GM23338 (cell line): ENCODE measurements around the gene NUP98. TPM values are rescaled to one million over a fixed set of nuclear protein-coding genes. Genes with fewer than 3 reads are reported as not detected.

Source experiments
- ATAC-seq: fragments of 200-7000 bp; cut with Tn5 transposase; 3 replicates; pipeline ENCODE4 v1.9.1; 2020
- DNase-seq: peaks from one replicate; pipeline ENCODE4 v3.0.0-alpha.2; 2015; ENCODE audit warnings: low spot score
- H2AFZ ChIP-seq: fragments of 200-600 bp; sonication (generic); 2 replicates; pipeline ENCODE4 v1.8.0; 2016; ENCODE audit warnings: antibody characterized with exemption, mild to moderate bottlenecking, moderate library complexity
- H3F3A ChIP-seq: fragments of 200-600 bp; sonication (generic); replicated peaks from 2 replicates; pipeline ENCODE4 v1.8.0; 2017; ENCODE audit warnings: antibody characterized with exemption, mixed run types, low read depth
- H3K27ac ChIP-seq: fragments of 200-600 bp; sonication (generic); 2 replicates; pipeline ENCODE4 v1.6.1; 2016; ENCODE audit warnings: low read depth
- H3K27me3 ChIP-seq: fragments of 200-600 bp; sonication (generic); 2 replicates; pipeline ENCODE4 v1.8.0; 2016; ENCODE audit warnings: mild to moderate bottlenecking, mixed run types, moderate library complexity; ENCODE audit not compliant: insufficient read depth
- H3K36me3 ChIP-seq: fragments of 200-600 bp; sonication (generic); 2 replicates; pipeline ENCODE4 v1.8.0; 2016; ENCODE audit warnings: mild to moderate bottlenecking; ENCODE audit not compliant: insufficient read depth
- H3K4me1 ChIP-seq: fragments of 200-600 bp; sonication (generic); 2 replicates; pipeline ENCODE4 v1.8.0; 2016; ENCODE audit warnings: mild to moderate bottlenecking, moderate library complexity; ENCODE audit not compliant: insufficient read depth
- H3K4me2 ChIP-seq: fragments of 200-600 bp; sonication (generic); 2 replicates; pipeline ENCODE4 v1.7.1; 2017; ENCODE audit warnings: mixed run types
- H3K4me3 ChIP-seq: fragments of 200-600 bp; sonication (generic); 2 replicates; pipeline ENCODE4 v1.6.1; 2016; ENCODE audit warnings: mixed run types
- H3K79me2 ChIP-seq: fragments of 200-600 bp; sonication (generic); replicated peaks from 2 replicates; pipeline ENCODE4 v1.8.0; 2017; ENCODE audit warnings: mild to moderate bottlenecking; ENCODE audit not compliant: insufficient read depth
- H3K9me2 ChIP-seq: fragments of 200-600 bp; sonication (generic); 2 replicates; pipeline ENCODE4 v1.8.0; 2017; ENCODE audit not compliant: insufficient read depth
- H4K20me1 ChIP-seq: fragments of 200-600 bp; sonication (generic); replicated peaks from 2 replicates; pipeline ENCODE4 v1.8.0; 2017; ENCODE audit warnings: mild to moderate bottlenecking; ENCODE audit not compliant: insufficient read depth
- H3K27ac Mint-ChIP-seq: 2 replicates; pipeline ENCODE4 v1.8.0; 2020; ENCODE audit warnings: inconsistent platforms, mild to moderate bottlenecking, moderate library complexity, mixed read lengths
- H3K27me3 Mint-ChIP-seq: 3 replicates; pipeline ENCODE4 v1.8.0; 2022; ENCODE audit warnings: low read depth, mild to moderate bottlenecking, moderate library complexity, mixed read lengths, inconsistent platforms; ENCODE audit not compliant: insufficient read depth, poor library complexity
- H3K36me3 Mint-ChIP-seq: 3 replicates; pipeline ENCODE4 v1.8.0; 2021; ENCODE audit warnings: low read depth, mild to moderate bottlenecking, inconsistent platforms, moderate library complexity, mixed read lengths
- H3K4me1 Mint-ChIP-seq: 3 replicates; pipeline ENCODE4 v1.8.0; 2020; ENCODE audit warnings: mild to moderate bottlenecking, inconsistent platforms, mixed read lengths
- H3K4me3 Mint-ChIP-seq: 3 replicates; pipeline ENCODE4 v1.8.0; 2021; ENCODE audit warnings: moderate library complexity, mild to moderate bottlenecking, inconsistent platforms, mixed read lengths
- H3K9me3 Mint-ChIP-seq: 3 replicates; pipeline ENCODE4 v1.8.0; 2020; ENCODE audit warnings: moderate library complexity, mild to moderate bottlenecking, inconsistent platforms, mixed read lengths
- CTCF ChIP-seq, 2 experiments: fragments of 200-600 bp in 1 of 2; sonication (generic) in 1 of 2; conservative IDR thresholded peaks; 2 replicates each; pipeline versions ENCODE4 v1.5.1 to v1.6.1; 2016 to 2017; ENCODE audit warnings: antibody characterized with exemption in 2 of 2, low read depth in 2 of 2, mild to moderate bottlenecking in 2 of 2, moderate library complexity in 1 of 2
- EZH2 ChIP-seq: fragments of 200-600 bp; sonication (generic); IDR thresholded peaks from one replicate; pipeline ENCODE4 v1.8.0; 2017; ENCODE audit warnings: antibody characterized with exemption, mild to moderate bottlenecking, low read depth; ENCODE audit not compliant: unreplicated experiment
- EZH2phosphoT487 ChIP-seq: fragments of 200-600 bp; sonication (generic); IDR thresholded peaks from one replicate; pipeline ENCODE4 v1.8.1; 2018; ENCODE audit warnings: antibody characterized with exemption; ENCODE audit not compliant: unreplicated experiment
- ZNF331 ChIP-seq: fragments of 250-450 bp; sonication (Bioruptor Pico); IDR thresholded peaks from 2 replicates; pipeline ENCODE4 v1.5.0; 2020; ENCODE audit warnings: low read depth, mild to moderate bottlenecking, moderate library complexity
- polyA plus RNA-seq: library from polyadenylated mRNA; unstranded; fragments of >200 nt; fragmentation: Nextera tagmentation; extraction: Ambion mirVana; gene quantifications from 2 replicates; pipeline ENCODE4 v1.2.1, GENCODE V29; 2016
- total RNA-seq: library from RNA; depleted of rRNA; stranded (reverse); fragments of >200 nt; shearing (Covaris generic); gene quantifications from 2 replicates; pipeline ENCODE4 v1.2.3, GENCODE V29; 2014
- TF ChIP-seq, protein P1 (sequence below): fragments of 250-450 bp; sonication (Bioruptor Pico); IDR thresholded peaks from 2 replicates; pipeline ENCODE4 v1.5.0; 2020; ENCODE audit warnings: mild to moderate bottlenecking, moderate library complexity

The NUP98 gene
- total and polyA plus RNA-seq, 2 experiments from 2014 or later, result 23.9 to 174 TPM

- TF ChIP-seq, protein P1, sequence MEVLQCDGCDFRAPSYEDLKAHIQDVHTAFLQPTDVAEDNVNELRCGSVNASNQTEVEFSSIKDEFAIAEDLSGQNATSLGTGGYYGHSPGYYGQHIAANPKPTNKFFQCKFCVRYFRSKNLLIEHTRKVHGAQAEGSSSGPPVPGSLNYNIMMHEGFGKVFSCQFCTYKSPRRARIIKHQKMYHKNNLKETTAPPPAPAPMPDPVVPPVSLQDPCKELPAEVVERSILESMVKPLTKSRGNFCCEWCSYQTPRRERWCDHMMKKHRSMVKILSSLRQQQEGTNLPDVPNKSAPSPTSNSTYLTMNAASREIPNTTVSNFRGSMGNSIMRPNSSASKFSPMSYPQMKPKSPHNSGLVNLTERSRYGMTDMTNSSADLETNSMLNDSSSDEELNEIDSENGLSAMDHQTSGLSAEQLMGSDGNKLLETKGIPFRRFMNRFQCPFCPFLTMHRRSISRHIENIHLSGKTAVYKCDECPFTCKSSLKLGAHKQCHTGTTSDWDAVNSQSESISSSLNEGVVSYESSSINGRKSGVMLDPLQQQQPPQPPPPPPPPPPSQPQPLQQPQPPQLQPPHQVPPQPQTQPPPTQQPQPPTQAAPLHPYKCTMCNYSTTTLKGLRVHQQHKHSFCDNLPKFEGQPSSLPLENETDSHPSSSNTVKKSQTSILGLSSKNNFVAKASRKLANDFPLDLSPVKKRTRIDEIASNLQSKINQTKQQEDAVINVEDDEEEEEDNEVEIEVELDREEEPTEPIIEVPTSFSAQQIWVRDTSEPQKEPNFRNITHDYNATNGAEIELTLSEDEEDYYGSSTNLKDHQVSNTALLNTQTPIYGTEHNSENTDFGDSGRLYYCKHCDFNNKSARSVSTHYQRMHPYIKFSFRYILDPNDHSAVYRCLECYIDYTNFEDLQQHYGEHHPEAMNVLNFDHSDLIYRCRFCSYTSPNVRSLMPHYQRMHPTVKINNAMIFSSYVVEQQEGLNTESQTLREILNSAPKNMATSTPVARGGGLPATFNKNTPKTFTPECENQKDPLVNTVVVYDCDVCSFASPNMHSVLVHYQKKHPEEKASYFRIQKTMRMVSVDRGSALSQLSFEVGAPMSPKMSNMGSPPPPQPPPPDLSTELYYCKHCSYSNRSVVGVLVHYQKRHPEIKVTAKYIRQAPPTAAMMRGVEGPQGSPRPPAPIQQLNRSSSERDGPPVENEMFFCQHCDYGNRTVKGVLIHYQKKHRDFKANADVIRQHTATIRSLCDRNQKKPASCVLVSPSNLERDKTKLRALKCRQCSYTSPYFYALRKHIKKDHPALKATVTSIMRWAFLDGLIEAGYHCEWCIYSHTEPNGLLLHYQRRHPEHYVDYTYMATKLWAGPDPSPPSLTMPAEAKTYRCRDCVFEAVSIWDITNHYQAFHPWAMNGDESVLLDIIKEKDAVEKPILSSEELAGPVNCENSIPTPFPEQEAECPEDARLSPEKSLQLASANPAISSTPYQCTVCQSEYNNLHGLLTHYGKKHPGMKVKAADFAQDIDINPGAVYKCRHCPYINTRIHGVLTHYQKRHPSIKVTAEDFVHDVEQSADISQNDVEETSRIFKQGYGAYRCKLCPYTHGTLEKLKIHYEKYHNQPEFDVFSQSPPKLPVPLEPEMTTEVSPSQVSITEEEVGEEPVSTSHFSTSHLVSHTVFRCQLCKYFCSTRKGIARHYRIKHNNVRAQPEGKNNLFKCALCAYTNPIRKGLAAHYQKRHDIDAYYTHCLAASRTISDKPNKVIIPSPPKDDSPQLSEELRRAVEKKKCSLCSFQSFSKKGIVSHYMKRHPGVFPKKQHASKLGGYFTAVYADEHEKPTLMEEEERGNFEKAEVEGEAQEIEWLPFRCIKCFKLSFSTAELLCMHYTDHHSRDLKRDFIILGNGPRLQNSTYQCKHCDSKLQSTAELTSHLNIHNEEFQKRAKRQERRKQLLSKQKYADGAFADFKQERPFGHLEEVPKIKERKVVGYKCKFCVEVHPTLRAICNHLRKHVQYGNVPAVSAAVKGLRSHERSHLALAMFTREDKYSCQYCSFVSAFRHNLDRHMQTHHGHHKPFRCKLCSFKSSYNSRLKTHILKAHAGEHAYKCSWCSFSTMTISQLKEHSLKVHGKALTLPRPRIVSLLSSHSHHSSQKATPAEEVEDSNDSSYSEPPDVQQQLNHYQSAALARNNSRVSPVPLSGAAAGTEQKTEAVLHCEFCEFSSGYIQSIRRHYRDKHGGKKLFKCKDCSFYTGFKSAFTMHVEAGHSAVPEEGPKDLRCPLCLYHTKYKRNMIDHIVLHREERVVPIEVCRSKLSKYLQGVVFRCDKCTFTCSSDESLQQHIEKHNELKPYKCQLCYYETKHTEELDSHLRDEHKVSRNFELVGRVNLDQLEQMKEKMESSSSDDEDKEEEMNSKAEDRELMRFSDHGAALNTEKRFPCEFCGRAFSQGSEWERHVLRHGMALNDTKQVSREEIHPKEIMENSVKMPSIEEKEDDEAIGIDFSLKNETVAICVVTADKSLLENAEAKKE (CRISPR knock-in tag), result no peak
Measured at GRCh38 chr11:3674189-3674588, 123.2 kb downstream of the NUP98 start (continued).

GRCh38 chr11:3671334-3672254 lies 125.8 kb downstream of the NUP98 start, which contains the start of gene CHRNA10:
CHRNA10 (minus strand) TSS chr11:3671384; CDS start chr11:3671312, 72 bp downstream.
- H3K4me3 ChIP-seq, result no peak within 1 kb of the TSS
- no peaks in the 10 kb centered on the region for H3K27me3 ChIP-seq
- peak within 1 kb of the TSS; percentile 27; the same call in 1 of the 2 replicates for H3K27ac Mint-ChIP-seq
- H3K9me2 ChIP-seq, result no peaks in the 10 kb centered on the region
- H3K4me3 Mint-ChIP-seq, result no peak within 1 kb of the TSS
- no peaks in the 10 kb centered on the region for H3K79me2 ChIP-seq
- no peaks in the 10 kb centered on the region for H3K4me1 ChIP-seq
- H3K36me3 Mint-ChIP-seq, result peaks cover 56% of the 10 kb centered on the region
- H3K4me1 Mint-ChIP-seq, result peaks cover 8% of the 10 kb centered on the region
- H3F3A ChIP-seq, result no peaks in the 10 kb centered on the region
- H3K36me3 ChIP-seq, result peaks cover 18% of the 10 kb centered on the region
- ATAC-seq, result peak; percentile 53
- no peaks in the 10 kb centered on the region; the same call in 1 of the 2 replicates for H4K20me1 ChIP-seq
- H3K9me3 Mint-ChIP-seq, result no peaks in the 10 kb centered on the region
- no peak within 1 kb of the TSS for H3K27ac ChIP-seq
- peak; percentile 32 for DNase-seq
- H2AFZ ChIP-seq, result no peak within 1 kb of the TSS
- H3K4me2 ChIP-seq, result no peak within 1 kb of the TSS
- H3K27me3 Mint-ChIP-seq, result peaks cover 2% of the 10 kb centered on the region
- TF ChIP-seq, protein P1 (CRISPR knock-in tag), result no peak
- TF ChIP-seq CTCF (conservative IDR thresholded peaks at IDR 0.05; ENCODE audit: low read depth in 2 of 2), result no peak
- no peak for TF ChIP-seq EZH2phosphoT487
- no peak for TF ChIP-seq ZNF331 (CRISPR knock-in tag)
- TF ChIP-seq EZH2, result no peak
